Measurements from ENCODE around the gene TPM4. TPM values are rescaled to one million over a fixed set of nuclear protein-coding genes. Genes with fewer than 3 reads are reported as not detected.

TPM4 gene
- total RNA-seq, 2 experiments from 2014 or later, result 327 to 328 TPM

- CTCF ChIA-PET, result interaction anchor here (0.6 to 2.1 kb wide), 7 partner anchors 18 to 275 kb away, joined by 3 to 9 read pairs (median 3); partner anchors contain the start of gene RAB8A
- POLR2A ChIA-PET, result interaction anchor here (0.7 kb wide), 2 partner anchors 12 to 16 kb away, joined by 3 read pairs; no protein-coding TSS in a partner anchor
These were observed 9.6 kb upstream of the TPM4 start for GRCh38 chr19:16066611-16067104.

GRCh38 chr19:16067205-16067938 is 8.9 kb upstream of the TPM4 start:
- ChIA-PET CTCF (interaction anchor here (1.0 to 1.4 kb wide), 4 partner anchors 17 to 121 kb away, joined by 3 read pairs; partner anchors contain the start of gene RAB8A), POLR2A (interaction anchor here (0.7 kb wide), 2 partner anchors 11 to 16 kb away, joined by 3 read pairs; no protein-coding TSS in a partner anchor)

DNA sequence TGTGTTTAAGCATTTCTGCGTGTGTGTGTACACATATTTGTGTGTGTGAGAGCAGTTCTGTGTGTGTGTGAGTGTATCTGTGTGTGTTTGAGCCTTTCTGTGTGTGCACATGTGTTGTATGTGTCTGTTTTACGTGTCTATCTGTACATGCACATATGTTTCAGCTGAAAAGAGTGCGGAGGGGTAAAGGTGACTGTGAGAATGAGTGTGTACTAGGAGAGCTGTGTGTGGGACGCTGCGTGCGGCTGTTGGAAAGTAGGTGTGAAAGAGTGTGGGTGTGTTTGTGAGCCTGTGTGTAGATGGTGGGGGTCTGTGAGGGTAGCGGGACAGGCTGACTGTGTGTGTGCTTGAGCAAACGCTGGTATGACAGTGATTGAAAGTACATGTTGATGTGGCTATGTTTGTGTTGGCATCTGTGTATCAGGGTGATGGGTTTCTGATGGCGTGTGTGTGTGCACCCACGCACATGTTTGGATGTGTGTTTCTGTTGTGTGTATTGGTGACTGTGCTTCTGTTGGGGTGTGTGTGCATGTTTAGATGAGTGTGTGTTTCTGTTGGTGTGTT is 7.5 kb upstream of the TPM4 start:
- ChIA-PET POLR2A (no interaction called here), CTCF (no interaction called here)

DNA sequence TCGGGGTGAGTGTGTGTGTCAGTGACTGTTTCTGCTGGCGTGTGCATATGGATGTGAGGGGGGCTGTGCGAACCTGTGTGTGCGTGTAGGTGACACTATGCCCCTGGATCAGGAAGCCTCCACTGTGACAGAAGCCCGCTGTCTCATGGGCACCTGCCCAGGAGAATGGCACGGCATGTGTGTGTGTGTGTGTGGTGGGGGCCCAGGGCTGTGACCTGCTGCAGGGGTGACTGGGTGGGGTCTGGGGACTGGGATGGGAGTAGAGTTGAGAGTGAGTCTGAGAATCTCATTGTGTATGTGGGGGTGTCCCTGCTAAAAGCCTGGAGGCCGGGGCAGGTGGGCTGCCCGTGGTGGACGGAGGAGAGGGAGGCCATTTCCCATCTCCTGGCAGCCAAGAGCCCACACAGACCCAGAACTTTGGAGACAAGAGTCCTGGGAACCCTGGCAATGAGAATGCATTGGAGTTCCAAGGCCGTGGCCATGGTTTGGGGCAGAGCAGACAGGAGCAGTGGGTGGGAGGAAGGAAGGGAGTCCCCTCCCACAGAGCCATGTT is 6.4 kb upstream of the TPM4 start:
- POLR2A ChIA-PET, result interaction anchor here (0.8 to 1.4 kb wide), 6 partner anchors 9 to 74 kb away, joined by 3 to 5 read pairs (median 4); partner anchors contain the start of gene HSH2D
- CTCF ChIA-PET, result interaction anchor here (1.0 to 2.2 kb wide), 6 partner anchors 10 to 49 kb away, joined by 3 to 10 read pairs (median 6); partner anchors contain the start of gene RAB8A

DNA sequence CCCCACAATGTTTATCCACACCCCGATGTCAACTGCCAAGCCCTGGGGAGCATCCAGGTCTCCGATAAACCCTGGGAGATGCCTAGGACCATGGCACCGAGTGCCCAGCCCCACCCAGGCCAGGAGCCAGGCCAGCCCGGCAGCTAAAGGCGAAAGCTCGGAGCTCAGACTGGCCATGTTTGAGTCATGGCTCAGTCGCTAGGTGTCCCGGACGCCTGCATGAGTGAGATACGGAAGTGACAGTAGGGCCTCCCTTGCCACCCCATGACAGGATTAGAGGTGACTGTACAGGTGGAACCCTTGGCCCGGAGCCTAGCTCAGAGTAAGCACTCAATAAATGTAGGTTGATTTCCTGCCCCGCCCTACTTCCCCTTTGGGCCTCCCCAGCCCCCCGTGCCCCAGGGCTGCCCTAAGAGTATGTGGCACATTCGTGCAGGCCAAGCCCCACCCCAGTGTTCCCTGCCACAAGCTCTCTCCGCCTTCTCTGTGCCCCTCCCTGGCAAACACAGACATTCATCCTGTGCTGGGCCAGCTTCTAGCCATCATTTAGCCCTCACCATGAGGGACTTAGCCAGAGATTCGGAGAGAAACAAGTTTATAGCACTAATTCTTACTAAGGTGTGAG is 5.8 kb upstream of the TPM4 start:
- CTCF ChIA-PET, result interaction anchor here (0.8 to 2.2 kb wide), 9 partner anchors 9 to 115 kb away, joined by 3 to 10 read pairs (median 4); partner anchors contain the start of gene RAB8A
- POLR2A ChIA-PET, result interaction anchor here (0.5 to 1.4 kb wide), 8 partner anchors 8 to 89 kb away, joined by 3 to 7 read pairs (median 4); partner anchors contain the start of gene HSH2D

- POLR2A ChIA-PET, result interaction anchor here (0.6 to 1.4 kb wide), 6 partner anchors 9 to 89 kb away, joined by 3 to 7 read pairs (median 5); partner anchors contain the start of gene HSH2D
- CTCF ChIA-PET, result interaction anchor here (0.8 to 2.2 kb wide), 10 partner anchors 8 to 115 kb away, joined by 3 to 10 read pairs (median 4); partner anchors contain the start of gene RAB8A
These were observed 5.1 kb upstream of the TPM4 start for GRCh38 chr19:16071072-16071691.

DNA sequence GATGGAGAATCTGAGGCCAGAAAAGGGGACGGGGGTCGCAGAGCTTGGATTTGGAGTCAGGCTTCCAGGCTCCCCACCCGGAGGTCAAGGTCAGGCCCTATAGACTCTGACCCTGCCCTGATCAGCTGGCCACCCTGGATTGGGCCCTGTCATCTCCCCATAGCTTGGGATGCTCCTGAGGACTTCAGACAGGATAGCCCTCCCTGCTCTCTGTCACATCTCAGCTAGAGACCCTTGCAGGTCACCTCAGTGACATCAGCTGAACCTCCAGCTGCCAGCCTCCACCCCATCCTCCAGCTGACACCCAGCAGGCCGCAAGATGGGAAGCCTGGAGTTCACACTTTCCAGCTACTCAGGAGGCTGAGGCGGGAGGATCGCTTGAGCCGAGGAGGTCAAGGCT is 2.8 kb upstream of the TPM4 start:
- ChIA-PET CTCF (interaction anchor here (0.9 to 5.9 kb wide), 3 partner anchors 11 to 20 kb away, joined by 3 to 25 read pairs (median 4); no protein-coding TSS in a partner anchor), POLR2A (no interaction called here)

DNA sequence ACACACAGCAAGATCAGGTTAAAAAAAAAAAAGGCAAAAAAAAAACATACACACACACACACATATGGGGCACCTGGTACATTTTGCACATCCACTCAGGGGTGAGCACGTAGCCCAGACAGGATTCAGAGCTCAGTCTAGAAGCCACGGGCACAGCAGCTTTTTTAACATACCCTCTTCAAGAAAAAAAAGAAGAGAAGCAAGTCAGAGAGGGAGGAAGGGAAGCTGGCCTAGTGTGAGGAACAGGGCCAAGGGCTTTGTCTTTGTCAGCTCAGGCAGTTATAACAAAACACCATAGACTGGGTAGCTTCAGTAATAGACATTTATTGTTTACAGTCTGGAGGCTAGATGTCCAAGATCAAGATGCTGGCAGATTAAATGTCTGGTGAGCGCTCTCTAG is 2.3 kb upstream of the TPM4 start:
- CTCF ChIA-PET, result interaction anchor here (0.9 to 5.9 kb wide), 3 partner anchors 11 to 20 kb away, joined by 3 to 25 read pairs (median 4); no protein-coding TSS in a partner anchor
- POLR2A ChIA-PET, result interaction anchor here (0.9 kb wide), 1 partner anchor 114 kb away, joined by 3 read pairs; no protein-coding TSS in a partner anchor

GRCh38 chr19:16074488-16075365 is 1.6 kb upstream of the TPM4 start:
- ChIA-PET CTCF (interaction anchor here (0.7 to 5.9 kb wide), 3 partner anchors 11 to 43 kb away, joined by 3 to 25 read pairs (median 3); no protein-coding TSS in a partner anchor), POLR2A (interaction anchor here (0.9 kb wide), 1 partner anchor 113 kb away, joined by 3 read pairs; no protein-coding TSS in a partner anchor)

GRCh38 chr19:16075430-16076153 is 703 bp upstream of the TPM4 start:
- POLR2A ChIA-PET, result interaction anchor here (0.5 to 3.0 kb wide), 6 partner anchors 10 to 1132 kb away, joined by 3 to 20 read pairs (median 4); partner anchors contain the start of gene RAB8A
- CTCF ChIA-PET, result interaction anchor here (0.6 to 5.9 kb wide), 10 partner anchors 10 to 233 kb away, joined by 3 to 25 read pairs (median 3); no protein-coding TSS in a partner anchor

DNA sequence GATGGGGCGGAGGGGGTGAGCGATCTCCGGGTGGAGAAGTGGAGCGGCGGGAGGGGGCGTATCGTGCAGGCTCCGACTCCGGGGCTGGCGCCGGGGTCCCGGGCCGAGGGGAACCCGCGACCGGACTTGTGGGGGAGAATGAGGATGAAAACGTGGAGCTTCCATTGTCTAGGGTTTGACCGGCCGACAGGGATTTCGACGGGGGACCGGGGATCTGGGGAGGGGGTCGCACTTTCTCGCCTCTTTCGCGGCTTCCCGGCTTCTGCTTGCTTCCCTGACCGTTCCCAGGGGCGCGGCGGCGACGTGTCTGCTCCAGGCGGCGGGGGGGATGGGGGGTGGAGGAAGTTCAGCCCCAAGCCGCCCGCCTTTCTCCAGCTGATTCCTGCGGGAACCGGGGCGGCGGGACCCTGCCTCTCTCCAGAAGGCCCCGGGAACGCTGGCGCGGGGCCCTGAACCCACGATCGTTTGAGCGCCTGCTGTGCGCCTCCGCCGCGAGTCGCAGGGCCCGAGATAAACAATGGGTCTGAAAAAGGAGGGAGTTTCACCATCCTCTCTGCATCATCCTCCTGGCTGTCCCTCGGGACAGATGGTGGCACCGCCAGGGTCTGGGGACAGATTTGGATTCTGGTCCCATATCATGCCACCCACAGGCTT is 790 bp downstream of the TPM4 start:
- ChIA-PET POLR2A (interaction anchor here (0.5 to 3.0 kb wide), 3 partner anchors 9 to 34 kb away, joined by 3 to 20 read pairs (median 11); partner anchors contain the start of gene RAB8A), CTCF (interaction anchor here (0.8 to 5.9 kb wide), 5 partner anchors 9 to 64 kb away, joined by 3 to 25 read pairs (median 4); no protein-coding TSS in a partner anchor)

DNA sequence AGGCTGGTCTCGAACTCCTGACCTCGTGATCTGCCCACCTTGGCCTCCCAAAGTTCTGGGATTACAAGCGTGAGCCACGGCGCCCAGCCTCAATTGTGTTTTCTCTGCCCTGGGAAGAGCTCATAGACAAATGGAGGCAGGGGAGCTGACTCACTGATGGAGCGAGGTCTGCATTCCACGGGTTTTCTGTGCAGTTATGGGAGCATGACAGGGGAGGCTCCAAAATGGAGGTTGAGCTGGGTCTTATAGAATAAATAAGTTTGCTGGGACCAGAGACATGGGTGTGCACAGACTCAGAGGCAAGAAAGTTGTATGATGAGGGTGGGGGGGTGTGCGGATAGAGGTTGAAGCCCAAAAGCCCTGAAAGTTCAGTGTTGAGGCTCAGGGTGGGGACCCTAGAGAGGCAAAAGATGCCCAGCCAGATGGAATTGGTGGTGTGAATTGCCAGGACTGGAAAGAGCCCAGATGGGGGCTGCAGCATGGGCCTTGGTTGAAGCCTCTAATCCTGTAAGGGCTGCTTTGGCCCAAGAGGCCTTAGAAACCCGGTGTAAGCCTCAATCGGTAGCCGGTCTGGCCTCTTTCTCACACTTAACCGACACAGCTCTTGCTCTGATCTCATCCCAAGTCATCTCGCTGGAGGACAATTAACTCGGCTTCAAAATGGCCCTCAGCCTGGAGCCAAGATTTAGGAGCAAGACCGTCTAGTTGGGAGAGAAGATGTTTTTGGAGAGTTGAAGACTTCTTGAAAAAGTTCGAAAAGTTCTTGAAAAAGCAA is 1.9 kb downstream of the TPM4 start:
- ChIA-PET POLR2A (interaction anchor here (0.6 to 3.0 kb wide), 7 partner anchors 8 to 1600 kb away, joined by 3 to 20 read pairs (median 5); partner anchors contain the start of gene RAB8A), CTCF (interaction anchor here (0.7 to 5.9 kb wide), 6 partner anchors 8 to 107 kb away, joined by 3 to 25 read pairs (median 4); partner anchors contain the start of genes FAM32A and RAB8A)

GRCh38 chr19:16078759-16079707 is 2.7 kb downstream of the TPM4 start:
- ChIA-PET CTCF (interaction anchor here (0.7 to 5.9 kb wide), 7 partner anchors 7 to 106 kb away, joined by 3 to 25 read pairs (median 3); partner anchors contain the start of genes FAM32A and RAB8A), POLR2A (interaction anchor here (0.6 to 1.0 kb wide), 6 partner anchors 8 to 548 kb away, joined by 3 to 7 read pairs (median 4); no protein-coding TSS in a partner anchor)

All from activated CD8-positive, alpha-beta memory T cell treated with anti-CD3 and anti-CD28 coated beads for 36 hours (primary cell).